Posterior cingulate gyrus (tissue), 11 donors: ENCODE measurements around the gene MAGEA8.
"Not testable (repeated sequence)": the region's sequence is repeated elsewhere in the genome, so short reads cannot be mapped to it uniquely, and the experiment has no call there.

ENCODE experiments used
- DNase-seq, 10 donors: peaks; one replicate each; pipeline versions ENCODE4 v3.0.0 to v3.0.0-alpha.2; 2020 to 2021; ENCODE audit warnings: mixed read lengths in 3 of 10
- intact Hi-C: fragments of 100-400 bp; cut with DNase I; formaldehyde crosslinking; loops from one replicate; pipeline ENCODE4 v1.15.1; 2023

MAGEA8 gene

DNA sequence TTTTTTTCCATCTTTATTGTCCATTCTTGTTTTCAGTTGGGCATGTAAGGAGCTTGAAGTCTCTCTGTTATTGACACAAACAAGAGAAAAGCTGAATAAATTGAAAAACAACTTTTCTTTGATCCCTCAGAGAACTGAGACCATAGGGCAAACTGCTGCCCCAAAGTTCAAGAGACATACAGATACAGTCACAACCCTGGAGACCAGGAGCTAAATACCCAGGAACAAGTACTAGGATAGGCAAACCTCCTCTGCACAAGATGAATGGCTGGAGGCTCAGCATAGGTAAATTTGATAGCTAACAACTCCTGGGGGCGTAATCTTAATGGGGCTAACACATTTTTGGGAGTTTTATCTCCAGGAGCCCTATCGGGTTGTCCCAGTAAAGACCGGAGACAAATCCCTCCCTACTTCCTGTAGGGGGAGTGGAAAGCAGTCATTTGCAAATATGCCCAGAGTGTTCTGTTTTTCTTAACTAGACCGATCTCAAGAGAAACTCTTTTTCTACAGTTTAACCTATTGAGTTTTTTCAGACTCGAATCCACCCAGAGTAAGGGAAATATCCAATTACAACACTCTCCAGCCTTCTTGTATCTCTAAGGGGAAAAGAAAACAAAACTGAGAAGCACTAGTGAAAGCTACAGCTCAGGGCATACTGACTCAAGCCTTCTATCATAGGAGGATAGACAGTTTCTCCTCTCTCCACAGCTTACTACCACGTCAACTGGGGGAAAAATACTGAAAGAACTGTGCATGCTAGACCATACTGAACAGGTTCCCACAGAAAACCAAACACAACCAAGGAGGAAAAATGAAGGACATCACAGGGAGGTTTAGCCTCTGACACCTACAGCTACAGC, 23.1 kb downstream of the MAGEA8 start:
- no peak for DNase-seq
- intact Hi-C loops = no loop called here

DNA sequence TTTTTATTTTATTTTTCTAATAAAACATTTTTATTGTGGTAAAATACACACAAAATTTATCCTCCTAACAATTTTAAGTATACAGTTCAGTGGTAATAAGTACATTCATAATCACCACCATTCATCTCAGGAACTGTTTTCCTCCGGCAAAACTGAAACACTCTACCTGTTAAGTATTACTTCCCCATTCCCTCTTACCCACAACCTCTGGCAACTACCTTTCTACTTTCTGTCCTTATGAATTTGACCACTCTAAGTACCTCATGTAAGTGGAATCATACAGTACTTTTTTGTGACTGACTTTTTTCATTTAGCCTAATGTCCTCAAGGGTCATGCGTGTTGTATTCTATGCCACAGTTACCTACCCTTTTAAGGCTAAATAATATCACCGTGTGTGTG, 27.3 kb downstream of the MAGEA8 start:
- DNase-seq = no peak
- intact Hi-C loops = no loop called here

DNA sequence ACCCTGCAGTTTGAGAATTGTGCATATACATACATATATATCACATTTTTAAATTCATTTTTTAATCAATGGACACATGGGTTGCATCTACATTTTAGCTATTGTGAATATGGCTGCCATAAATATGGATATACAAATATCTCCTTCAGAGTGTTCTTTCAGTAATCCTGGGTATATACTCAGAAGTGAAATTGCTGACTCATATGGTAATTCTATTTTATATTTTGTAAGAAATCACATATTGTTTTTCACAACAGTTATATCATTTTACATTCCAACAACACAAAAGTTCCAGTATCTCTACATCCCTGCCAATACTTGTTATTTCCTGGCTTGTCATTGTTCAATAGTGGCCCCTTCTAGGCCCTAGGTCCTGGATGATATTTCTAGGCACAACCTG, 27.7 kb downstream of the MAGEA8 start:
- DNase-seq = no peak
- intact Hi-C loops = no loop called here

DNA sequence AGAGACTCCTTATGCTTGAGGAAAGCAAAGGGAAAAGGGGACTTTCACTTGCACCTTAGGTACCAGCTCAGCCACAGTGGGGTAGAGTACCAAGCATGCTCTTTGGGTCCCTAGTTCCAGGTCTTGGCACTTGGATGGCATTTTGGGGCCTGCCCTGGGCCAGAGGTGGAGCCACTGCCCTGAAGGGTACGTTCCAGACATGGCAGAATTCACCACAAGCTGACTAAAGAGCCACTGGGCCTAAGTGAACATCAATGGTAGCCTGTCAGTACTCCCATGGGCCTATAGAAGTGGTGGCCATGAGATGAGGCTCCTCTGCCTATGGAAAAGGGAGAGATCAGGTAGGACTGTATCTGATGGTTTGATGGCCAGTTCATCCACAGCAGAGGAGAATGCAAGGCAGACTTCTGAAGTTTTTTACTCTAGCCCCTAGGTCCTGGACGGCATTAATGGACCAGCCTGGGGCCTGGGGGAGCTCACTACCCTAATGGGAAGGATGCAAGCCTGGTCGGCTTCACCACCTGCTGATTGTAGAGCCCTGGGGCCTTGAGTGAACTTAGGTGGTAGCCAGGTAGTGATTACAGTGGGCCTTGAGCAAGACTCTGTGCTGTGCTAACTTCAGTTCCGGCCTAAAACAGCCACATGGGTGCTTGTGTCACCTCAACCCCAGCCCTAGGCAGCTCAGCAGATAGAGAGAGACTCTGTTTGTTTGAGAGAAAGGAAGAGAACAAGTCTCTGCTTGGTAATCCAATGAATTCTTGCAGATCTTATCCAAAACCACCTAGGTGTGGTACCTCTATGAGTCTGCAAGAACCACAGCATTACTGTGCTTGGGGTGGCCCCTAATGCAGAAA, 28.6 kb downstream of the MAGEA8 start:
- no peak for DNase-seq
- intact Hi-C loops = no loop called here

DNA sequence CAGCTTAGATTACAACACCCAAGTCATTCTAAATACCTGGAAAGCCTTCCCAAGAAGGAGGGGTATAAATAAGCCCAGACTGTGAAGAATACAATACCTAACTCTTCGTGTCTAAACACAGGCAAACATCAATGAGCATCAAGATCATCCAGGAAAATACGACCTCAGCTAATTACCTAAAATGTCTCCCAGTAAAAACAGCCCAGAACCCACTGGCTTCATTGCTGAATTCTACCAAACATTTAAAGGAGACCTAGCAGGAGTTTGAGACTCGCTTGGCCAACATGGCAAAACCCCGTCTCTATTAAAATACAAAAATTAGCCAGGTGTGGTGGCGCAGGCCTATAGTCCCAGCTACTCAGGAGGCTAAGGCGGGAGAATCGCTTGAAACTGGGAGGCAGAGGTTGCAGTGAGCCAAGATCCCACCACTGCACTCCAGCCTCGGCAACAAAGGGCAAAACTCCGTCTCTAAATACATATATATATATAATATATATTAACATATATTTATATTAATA, 29.3 kb downstream of the MAGEA8 start:
- DNase-seq = no peak
- intact Hi-C loops = no loop called here

DNA sequence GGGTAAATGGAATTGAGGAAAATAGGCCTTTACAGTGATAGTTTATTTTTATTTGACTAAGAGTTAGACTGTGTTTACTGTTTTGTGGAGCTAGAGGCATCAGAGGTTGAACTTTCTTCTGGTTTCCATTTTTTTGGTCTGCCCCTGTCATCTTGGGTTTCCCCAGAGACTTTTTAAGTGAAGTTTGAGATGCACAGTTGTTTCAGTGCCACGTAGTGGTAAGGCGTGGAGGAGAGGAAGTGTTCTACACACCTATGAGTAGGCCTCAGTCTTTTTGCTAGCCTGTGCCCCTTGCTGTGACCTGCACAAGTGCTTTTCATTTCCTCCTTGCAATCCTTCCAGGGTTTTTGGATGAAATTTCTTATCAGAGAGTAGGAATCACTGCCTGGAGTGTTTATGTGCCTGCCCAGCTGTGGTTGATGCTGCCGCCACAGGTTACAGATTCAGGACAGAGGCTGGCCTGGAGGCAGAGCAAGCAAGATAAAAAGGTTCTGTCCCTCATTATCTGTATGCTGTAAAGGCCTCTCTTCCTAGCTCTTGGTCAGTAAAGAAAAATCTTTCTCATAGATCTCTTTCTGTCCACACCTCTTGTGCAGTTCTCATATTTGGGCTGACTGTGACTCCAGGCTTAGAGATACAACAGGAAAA, 35.9 kb downstream of the MAGEA8 start:
- peak in 1 of 10 donors; percentile 12 for DNase-seq

DNA sequence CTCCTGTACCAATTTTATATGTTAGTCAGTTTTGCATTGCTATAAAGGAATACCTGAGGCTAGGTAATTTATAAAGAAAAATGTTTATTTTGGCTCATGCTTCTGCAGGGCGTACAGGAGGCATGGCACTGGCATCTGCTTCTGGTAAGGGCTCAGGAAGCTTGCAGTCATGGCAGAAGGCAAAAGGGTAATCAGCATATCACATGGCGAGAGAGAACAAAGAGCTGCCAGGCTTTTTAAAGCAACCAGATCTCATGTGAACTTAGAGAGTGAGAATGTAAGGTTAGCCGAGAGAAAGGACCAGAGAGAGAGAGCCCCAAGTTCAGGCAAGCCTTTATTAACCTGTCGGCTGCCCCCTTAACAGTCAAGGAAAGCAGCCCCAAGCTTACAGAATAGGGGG, 42.9 kb downstream of the MAGEA8 start:
- DNase-seq, intact Hi-C loops: not testable (repeated sequence)

More for the DNA sequence above, 35.9 kb downstream of the MAGEA8 start:
- intact Hi-C loops = no loop called here

DNA sequence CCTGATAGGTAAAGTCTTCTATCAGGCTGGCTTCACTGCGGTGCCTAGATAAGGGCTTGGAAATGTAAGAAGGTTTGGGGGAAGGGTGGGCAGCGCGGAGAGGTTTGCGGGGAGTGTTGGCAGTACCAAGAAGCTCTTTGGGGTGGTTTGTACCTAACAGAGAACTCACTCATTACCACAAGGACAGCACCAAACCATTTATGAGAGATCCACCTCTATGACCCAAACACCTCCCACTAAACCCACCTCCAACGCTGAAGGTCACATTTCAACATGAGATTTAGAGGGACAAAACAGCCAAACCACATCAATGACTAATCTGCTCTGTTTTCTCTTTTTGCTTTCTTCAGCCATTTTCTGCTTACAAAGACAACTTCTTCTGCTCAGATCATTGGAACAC, 43.5 kb downstream of the MAGEA8 start:
- intact Hi-C loops, DNase-seq: not testable (repeated sequence)

DNA sequence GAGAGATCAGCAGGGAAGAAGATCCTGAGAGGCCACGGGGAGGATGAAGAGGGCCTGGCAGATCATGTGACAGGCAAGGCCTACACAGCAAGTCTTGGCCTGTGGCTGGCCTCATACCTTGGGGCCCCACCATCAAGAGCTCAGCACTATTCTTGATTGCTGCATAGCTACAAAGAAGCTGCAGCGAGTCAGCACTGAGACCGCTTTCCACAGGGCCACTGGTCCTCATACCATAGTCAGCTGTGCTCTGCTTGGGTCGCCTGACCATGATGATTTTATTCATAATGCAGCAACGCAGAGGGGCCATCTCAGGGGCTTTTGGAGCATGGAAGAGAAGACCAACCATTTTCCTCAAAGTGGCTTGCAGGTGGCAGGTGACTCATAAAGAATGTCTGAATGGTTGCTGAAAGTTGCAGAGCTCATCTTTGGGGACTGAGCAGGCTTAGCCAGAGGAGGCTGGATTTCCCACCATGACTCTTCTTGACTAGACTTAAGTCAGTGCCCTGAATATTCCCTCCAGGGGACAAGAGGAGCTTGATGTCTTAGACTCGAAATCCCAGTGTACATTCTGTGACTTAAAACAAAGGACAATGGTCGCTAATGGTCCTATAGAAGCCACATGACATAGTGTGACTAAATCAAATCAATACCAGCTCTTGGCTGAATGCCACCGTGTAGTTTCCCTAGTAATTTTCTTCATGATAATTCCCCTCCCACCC, 46.4 kb downstream of the MAGEA8 start:
- intact Hi-C loops, DNase-seq: not testable (repeated sequence)

DNA sequence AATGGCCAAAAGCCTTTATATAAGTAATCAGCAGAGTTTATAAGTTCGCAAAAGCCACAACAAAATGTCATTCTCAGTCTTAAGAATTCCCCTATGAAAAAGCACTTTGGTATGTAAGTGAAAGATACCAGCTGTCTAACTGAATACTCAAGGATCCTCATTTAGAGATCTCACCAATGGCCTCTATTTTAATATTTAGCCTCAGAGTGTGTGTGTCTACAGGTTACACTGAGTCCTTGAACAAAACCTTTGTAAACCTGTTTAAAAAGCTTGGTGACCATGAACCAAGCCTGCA, 46.9 kb downstream of the MAGEA8 start:
- intact Hi-C loops, DNase-seq: not testable (repeated sequence)

DNA sequence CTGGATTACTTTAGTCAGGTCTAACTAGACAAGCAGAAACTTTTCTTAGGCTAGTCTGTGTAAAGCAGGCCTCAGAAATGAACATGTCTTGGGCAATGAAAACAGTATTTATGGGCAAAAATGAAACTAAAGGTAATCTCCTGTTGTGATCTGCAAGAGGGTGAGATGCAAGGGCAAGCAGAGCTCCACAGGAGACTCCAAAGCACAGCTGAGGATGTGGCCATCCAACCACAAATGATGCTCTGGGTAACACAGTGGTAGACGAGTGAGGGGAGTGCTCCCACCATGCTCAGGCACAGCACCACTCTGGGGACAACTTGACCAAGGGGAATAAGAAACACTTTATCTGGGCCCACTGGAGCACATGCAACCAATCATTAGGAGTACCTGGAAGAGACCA, 47.7 kb downstream of the MAGEA8 start:
- DNase-seq, intact Hi-C loops: not testable (repeated sequence)

DNA sequence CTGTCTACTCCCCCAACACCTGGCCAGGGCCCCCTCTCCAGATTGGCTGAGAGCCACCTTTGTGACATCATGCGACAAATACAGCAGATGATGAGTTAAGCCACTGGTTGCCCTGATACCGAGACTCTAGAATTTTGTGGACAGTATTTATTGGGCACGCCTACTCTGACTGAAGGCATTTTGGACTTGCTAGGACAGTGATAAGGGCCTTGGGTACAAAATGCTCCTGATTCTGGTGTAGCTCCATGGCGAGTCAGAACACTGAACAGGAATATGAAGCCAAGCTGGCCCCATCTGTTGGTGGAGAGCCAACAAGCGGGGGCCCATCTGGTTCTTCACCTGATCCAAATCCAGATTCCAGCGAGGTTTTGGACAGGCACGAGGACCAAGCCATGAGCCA, 48.4 kb downstream of the MAGEA8 start, which contains the start of gene HSFX4:
Gene HSFX4, plus strand, starts transcription at position 174 of the 400 bp plus-strand sequence. Its CDS starts 72 bp downstream, at position 246.
- DNase-seq, intact Hi-C loops: not testable (repeated sequence)

DNA sequence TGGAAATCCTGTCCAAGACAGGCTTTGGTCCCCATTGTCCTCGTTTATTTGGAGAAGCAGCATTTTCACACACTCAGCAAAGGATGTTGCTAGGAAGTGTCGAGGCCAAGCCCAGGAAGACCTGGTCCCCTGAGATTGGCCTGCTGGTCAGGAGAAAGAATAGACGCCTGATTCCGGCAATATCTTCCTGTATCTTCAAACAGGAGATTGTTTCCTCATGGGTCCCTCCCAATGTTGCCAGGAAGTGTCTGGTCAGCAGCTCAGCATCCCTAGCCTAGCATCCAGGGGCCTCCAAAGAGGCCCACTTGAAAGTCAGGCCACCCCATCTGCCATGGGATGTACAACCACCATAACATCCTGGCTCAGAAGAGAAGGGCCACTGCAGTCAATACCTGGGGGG, 50.4 kb downstream of the MAGEA8 start:
- intact Hi-C loops = loop anchor here (10.0 kb wide), 1 partner anchor 397 kb away; no protein-coding TSS in a partner anchor
- not testable (repeated sequence) for DNase-seq

DNA sequence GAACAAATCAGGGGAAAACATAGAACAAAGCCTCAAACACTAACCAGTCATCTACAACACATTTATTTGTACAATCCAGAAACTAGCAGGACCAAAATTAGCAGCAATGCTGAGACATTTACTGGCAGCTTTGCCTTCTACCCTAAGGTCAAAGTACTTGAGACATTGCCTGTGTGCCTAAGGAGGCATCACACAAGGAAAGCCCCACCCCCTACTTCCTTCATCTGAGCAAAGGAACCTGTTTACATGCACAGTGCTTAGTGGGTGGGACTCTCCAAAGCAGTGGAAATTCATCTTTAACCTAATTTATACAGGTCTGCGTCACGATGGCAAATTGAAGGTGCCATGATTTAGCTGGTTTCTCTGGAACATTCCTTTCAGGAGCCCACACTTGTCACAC, 51.2 kb downstream of the MAGEA8 start:
- DNase-seq = not testable (repeated sequence)
- intact Hi-C loops = loop anchor here (10.0 kb wide), 1 partner anchor 397 kb away; no protein-coding TSS in a partner anchor

DNA sequence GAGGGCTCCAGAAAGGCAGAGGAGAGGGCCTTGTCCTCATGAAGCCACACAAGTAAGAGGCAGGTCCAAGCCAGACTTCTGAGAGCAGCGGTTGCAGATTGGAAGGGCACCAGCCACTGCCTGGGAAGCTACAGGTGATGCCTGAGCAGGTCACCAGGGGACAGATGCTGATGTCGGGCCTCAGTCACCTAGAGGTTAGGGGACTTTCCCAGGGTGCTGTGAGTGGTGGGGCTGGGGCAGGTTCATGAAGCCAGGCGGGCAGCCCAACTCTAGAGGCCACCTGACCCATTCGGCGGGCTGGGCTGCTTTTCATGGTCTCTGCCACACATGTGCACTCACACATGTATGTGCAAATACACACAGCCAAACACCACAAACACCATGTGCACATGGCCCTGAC, 52.0 kb downstream of the MAGEA8 start:
- DNase-seq = not testable (repeated sequence)

DNA sequence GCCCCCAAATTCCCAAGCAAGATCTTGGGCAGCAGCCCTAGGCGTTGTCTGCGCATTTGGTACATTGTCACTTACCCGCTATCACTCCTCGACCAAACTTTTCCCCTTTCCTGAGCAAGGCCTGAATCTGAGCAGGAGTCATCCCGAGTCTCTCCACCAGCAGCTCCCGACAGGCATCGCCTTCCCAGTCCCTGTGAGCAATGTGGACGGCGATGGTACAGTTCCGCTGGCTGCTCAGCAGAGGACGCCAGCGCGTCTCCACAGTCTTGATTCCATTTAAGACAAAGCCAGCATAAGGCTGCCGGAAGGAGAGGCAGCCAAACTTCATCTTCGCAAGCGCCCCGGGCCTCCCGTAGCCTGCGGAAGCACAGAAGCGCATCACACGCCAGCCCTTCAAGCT, 52.6 kb downstream of the MAGEA8 start:
- intact Hi-C loops = loop anchor here (10.0 kb wide), 1 partner anchor 399 kb away; no protein-coding TSS in a partner anchor
- DNase-seq = not testable (repeated sequence)

More for the DNA sequence above, 52.0 kb downstream of the MAGEA8 start:
- intact Hi-C loops = loop anchor here (10.0 kb wide), 1 partner anchor 398 kb away; no protein-coding TSS in a partner anchor
